Ectodermal cell (in vitro differentiated cells): ENCODE results near the gene PRDM16.

Experiments
- H3K27ac ChIP-seq: 2 replicates; pipeline ENCODE4 v1.7.0; 2013; ENCODE audit warnings: mild to moderate bottlenecking, low read depth, low read length; ENCODE audit not compliant: insufficient read depth, poor library complexity, severe bottlenecking
- H3K27me3 ChIP-seq: 2 replicates; pipeline ENCODE4 v1.7.0; 2013; ENCODE audit warnings: mild to moderate bottlenecking, low read length; ENCODE audit not compliant: insufficient read depth, control insufficient read depth, poor library complexity, severe bottlenecking
- H3K36me3 ChIP-seq: one replicate; pipeline ENCODE4 v1.7.0; 2013; ENCODE audit warnings: low read length; ENCODE audit not compliant: control insufficient read depth, insufficient read depth
- H3K4me1 ChIP-seq: one replicate; pipeline ENCODE4 v1.7.0; 2013; ENCODE audit warnings: low read length; ENCODE audit not compliant: control insufficient read depth, insufficient read depth
- H3K4me3 ChIP-seq: 2 replicates; pipeline ENCODE4 v1.7.0; 2013; ENCODE audit warnings: low read depth, low read length, control low read depth; ENCODE audit not compliant: insufficient read depth
- H3K9me3 ChIP-seq: 2 replicates; pipeline ENCODE4 v1.7.0; 2013; ENCODE audit warnings: mild to moderate bottlenecking, low read length, moderate library complexity; ENCODE audit not compliant: control insufficient read depth
- WGBS, 2 experiments: methylation state at CpG; one replicate each; pipeline ENCODE4 v1.1.7; 2013; ENCODE audit warnings: missing lambda C conversion rate in 2 of 2; 5-methylcytosine and 5-hydroxymethylcytosine counted together

The PRDM16 gene

DNA sequence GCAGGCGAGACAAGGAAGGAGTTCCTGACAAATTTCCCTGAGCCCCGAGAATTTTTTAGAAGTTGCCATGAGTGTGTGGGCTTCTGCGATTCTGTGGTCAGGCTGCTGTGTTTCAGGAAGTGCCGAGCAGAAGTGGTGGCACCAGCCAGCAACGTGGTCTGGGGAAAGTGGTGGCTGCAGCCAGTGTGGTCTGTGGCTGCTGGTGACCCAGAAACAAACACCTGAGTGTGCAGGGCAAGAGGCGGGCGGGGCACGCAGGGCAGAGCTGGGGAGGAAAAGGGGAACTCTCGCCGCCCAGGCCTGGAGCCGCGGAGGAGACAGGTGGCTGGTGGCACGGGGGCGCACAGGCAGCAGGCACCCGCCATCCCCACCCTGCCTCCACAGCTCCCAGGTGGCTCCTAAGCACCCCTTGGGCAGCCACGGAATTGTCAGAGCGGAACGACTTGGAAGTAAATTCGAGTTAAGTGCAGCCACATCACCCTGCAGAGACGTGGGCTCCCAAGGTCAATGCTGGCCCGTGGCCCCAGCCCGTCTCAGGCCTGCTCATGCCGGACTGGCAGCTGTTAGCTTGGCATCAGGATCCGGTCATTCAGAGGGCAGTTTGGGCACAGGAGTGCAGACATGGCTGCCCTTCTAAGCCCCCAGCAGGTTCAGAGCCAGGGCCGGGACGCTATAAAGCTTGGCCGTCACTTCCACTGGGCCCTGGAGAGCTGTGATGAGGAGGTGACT, 25.1 kb downstream of the PRDM16 start:
- Histone ChIP-seq H3K4me3 (no peak overlapping the region), H3K27me3 (no peaks in the 10 kb centered on the region), H3K36me3 (no peaks in the 10 kb centered on the region), H3K9me3 (no peaks in the 10 kb centered on the region), H3K27ac (no peak overlapping the region), H3K4me1 (no peaks in the 10 kb centered on the region)
- 94 to 96% methylated on average over 27 of the region's 27 CpGs for WGBS, 2 experiments

DNA sequence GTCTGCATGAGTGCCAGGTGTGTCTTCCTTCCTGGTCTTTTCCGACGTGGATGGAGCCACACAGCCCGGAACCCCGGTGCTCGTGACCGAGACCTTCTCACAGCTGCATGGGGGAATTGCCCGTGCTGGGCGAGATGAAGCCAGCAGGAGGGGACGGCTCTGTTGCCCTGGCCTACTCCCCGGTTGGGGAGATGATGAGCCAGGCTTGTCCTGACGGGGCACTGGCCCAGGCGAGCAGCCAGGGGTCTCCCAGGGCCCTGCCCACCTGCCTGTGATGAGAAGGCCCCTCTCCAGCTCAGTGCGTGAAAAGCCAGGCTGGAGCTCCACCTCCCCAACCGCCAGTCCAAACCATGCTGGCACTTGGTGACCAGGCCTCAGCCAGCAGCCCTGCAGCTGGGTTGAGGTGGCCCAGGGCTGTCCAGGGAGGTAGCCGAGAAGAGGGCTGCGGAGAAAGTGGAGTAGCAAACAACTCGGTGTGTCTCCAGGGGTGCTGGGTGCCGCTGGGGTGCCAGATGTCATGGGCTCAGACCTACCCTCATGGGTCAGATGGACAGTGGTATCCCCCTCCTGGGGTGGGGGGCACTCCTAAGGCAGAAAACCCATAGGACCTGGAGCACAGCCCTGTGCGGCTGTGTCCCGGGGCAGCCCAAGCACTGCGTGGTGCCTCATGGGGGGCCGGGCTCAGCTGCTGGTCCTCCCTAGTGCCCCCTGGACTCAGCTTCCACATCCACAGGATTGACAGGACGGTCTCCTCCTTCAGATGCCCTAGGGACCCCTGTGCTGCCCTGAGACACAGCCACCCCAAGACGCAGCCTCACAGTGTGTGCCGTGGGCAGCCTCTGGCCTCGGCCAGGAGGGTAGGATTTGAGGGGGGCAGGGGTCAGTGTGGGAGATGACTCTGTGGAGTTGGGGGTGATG, 26.1 kb downstream of the PRDM16 start:
- Histone ChIP-seq H3K27ac (no peak overlapping the region), H3K4me1 (peaks cover 2% of the 10 kb centered on the region), H3K36me3 (no peaks in the 10 kb centered on the region), H3K9me3 (no peaks in the 10 kb centered on the region), H3K27me3 (no peaks in the 10 kb centered on the region), H3K4me3 (no peak overlapping the region)
- 83 to 84% methylated on average over 26 of the region's 26 CpGs for WGBS, 2 experiments

DNA sequence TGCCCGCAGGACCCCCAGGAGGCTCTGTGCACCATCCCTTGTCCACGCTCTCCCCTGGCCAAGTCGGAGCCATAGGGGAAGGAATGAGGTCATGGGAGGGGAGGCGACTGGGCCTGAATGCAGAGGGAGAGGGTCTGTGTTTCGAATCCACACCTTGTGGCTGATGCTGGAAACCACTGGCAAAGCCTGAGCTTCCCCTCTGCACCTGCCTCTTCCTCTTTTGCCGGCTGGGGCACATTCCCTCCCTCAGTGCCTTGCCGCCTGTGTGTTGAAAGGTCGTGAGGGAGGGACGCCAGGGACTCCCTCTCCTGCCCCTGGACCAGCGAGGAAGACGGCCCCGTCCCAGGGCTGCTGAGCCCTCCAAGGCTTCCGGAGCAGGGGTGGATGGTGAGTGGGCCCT, 27.3 kb downstream of the PRDM16 start:
- Histone ChIP-seq H3K27me3 (no peaks in the 10 kb centered on the region), H3K4me1 (peaks cover 15% of the 10 kb centered on the region), H3K4me3 (no peak overlapping the region), H3K27ac (no peak overlapping the region), H3K9me3 (no peaks in the 10 kb centered on the region), H3K36me3 (no peaks in the 10 kb centered on the region)
- WGBS, 2 experiments = 89 to 91% methylated on average over 13 of the region's 13 CpGs

DNA sequence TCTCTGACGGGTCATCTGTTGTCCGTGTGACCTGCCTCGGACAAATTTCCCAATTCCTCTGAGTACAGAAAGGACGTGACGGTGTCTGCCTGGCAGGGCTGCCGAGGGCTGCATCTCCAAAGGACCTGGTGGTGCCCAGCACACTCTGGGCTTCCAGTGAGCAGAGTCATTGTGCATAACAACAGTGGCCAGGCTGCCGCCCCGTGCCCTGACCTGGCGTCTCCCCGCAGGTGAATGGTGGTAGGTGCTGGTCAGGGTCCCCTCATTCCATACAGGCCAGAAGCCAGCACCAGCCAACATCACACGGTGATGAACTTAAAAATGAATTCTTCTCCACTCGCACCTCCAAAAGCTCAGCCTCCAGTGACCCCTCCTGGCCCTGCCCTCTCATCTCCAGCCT, 28.2 kb downstream of the PRDM16 start:
- H3K27ac ChIP-seq = no peak overlapping the region
- no peaks in the 10 kb centered on the region for H3K9me3 ChIP-seq
- WGBS, 2 experiments = 87 to 91% methylated on average over 12 of the region's 12 CpGs
- no peaks in the 10 kb centered on the region for H3K27me3 ChIP-seq
- no peaks in the 10 kb centered on the region for H3K36me3 ChIP-seq
- no peak overlapping the region for H3K4me3 ChIP-seq
- peaks cover 23% of the 10 kb centered on the region for H3K4me1 ChIP-seq

DNA sequence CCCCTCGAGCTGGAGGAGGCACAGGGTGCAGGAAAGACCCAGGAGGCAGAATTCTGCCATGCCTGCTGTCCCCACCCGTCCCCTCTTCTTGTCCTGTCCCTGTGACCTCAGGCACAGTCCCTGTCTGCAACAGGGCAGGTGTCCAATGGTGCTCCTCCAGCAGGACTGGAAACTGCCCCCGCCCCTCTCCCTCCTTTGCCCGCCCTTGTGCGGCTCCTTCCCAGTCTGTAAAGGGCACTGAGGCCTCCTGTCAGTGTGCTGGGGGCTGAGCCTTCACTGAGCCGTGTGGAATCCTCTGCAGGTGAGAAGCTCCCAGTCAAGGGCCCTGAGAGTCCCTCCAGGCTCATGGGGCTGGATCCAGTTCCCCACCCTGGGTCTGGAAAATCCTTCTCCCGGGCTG, 28.9 kb downstream of the PRDM16 start:
- Histone ChIP-seq H3K4me1 (peaks cover 28% of the 10 kb centered on the region), H3K36me3 (no peaks in the 10 kb centered on the region), H3K4me3 (no peak overlapping the region), H3K27ac (no peak overlapping the region), H3K9me3 (no peaks in the 10 kb centered on the region), H3K27me3 (no peaks in the 10 kb centered on the region)
- WGBS, 2 experiments = 87 to 89% methylated on average over 7 of the region's 7 CpGs

DNA sequence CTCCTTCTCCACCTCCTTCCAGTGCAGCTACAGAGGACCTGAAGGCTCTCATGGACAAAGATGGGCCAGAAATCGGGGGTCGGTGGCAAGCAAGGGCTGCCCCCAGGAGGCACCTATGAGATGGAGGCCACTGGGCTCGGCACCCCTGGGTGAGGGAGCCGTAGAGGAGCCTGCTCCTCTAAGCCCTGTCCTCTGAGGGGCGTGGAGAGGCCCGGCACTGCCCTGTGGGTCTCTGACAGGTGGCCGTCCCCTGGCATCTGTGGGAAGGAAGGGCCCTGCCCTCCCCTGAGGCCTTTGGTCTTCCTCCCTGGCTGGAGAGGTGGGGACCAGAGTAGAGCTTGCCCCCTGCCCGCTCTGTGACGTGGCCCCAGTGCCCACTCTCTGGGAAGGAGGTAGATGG, 30.9 kb downstream of the PRDM16 start:
- H3K4me3 ChIP-seq = no peak overlapping the region
- H3K4me1 ChIP-seq = peaks cover 48% of the 10 kb centered on the region
- no peak overlapping the region for H3K27ac ChIP-seq
- H3K27me3 ChIP-seq = no peaks in the 10 kb centered on the region
- H3K9me3 ChIP-seq = no peaks in the 10 kb centered on the region
- no peaks in the 10 kb centered on the region for H3K36me3 ChIP-seq
- 94% methylated on average over 9 of the region's 9 CpGs for WGBS, 2 experiments

DNA sequence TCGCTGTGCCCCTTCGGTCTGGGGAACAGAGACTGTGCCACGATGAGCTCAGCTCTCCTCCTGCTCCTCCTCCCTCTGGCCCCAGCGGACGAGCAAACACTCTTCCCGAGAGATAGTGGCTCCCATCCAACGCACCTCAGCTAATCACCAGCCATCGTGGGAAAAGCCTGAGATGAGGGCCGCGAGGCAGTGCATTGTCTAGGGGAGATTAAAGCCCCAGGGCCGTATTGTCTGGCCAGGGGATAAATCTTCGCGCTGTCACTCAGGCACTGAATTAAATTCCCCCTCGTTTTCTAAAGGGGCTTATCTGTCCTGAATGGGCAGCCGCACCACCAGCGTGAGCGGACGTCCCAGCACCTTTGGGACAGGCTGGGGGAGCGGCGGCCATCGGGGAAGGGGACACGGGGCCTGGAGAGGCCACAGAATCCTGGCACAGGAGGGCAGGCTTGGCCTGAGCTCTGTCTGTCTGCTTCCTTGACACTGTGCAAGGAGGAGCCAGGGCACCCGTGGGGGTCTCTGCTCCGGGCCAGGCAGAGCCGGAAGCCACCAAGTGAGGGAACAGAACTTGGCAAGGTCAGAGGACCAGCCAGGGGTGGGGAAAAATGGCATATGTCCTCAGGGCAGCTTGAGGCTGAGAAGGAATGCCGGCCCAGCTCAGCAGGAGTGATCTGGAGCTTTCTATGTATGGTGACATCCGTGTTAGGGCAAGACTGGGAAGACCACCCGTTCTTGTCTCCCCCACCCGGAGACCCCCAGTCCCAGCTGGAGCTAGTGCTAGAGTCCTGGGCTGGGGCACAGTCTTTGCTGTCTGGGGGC, 32.3 kb downstream of the PRDM16 start:
- WGBS, 2 experiments = 43 to 44% methylated on average over 29 of the region's 29 CpGs
- no peak overlapping the region for H3K4me3 ChIP-seq
- H3K9me3 ChIP-seq = no peaks in the 10 kb centered on the region
- peaks cover 61% of the 10 kb centered on the region for H3K4me1 ChIP-seq
- H3K36me3 ChIP-seq = no peaks in the 10 kb centered on the region
- H3K27me3 ChIP-seq = no peaks in the 10 kb centered on the region
- peak overlapping the region; percentile 69 for H3K27ac ChIP-seq

DNA sequence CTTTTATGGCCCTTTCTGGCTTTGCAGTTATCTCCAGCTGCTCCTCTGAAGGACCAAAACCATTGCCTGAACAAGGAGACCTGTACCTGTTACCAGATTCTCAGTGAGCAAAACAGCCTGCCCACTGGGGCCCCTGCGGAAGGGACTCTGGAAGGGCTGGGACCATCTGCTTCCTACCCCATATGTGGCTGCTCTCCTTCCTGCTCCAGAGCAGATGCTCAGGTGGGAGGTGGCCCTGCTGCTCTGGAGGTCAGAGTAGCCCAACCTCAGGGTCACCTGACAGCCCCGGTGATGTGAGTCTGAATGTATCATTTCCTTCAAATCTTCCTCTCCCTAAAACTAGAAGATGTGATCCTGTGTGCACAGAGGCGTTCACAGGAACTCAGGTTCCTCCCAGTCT, 33.6 kb downstream of the PRDM16 start:
- no peak overlapping the region for H3K4me3 ChIP-seq
- no peak overlapping the region for H3K27ac ChIP-seq
- no peaks in the 10 kb centered on the region for H3K36me3 ChIP-seq
- WGBS, 2 experiments = 90 to 95% methylated on average over 3 of the region's 3 CpGs
- H3K9me3 ChIP-seq = no peaks in the 10 kb centered on the region
- no peaks in the 10 kb centered on the region for H3K27me3 ChIP-seq
- peaks cover 63% of the 10 kb centered on the region for H3K4me1 ChIP-seq

DNA sequence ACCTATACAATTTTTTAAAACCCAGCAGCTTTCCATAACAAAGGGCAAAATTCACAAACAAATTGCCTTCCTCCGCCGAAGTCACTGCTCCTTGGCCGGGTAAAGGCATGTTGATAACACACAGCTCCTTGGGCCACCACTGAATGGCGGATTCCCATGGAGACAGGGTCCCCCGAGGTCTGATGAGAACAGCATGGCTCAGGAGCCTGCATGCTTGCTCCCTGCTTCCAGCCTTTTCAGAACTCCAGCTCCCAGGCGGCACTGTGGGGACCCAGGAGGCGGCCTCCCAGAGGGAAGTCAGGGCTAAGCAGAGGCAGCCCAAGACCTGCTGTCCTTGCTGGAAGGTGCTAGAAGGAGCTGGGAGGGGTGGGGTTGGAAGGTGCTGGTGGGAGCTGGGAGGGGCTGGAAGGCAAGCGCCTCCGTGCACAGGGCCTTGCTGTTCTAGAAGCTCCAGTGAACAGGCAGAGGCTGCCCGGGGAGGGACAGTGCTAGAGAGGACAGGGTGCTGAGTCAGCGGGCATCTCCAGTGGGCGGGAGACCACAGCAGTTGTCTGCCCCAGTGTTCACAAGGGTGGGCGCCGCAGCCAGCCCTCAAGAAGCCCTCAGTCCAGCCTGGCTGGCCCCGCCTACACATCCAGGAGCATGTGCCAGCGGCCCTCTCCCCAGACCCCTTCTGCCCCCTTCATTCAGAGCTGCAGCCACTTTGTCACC, 35.1 kb downstream of the PRDM16 start:
- 65 to 68% methylated on average over 16 of the region's 16 CpGs for WGBS, 2 experiments
- Histone ChIP-seq H3K27me3 (no peaks in the 10 kb centered on the region), H3K36me3 (no peaks in the 10 kb centered on the region), H3K27ac (no peak overlapping the region), H3K4me3 (no peak overlapping the region), H3K4me1 (peaks cover 63% of the 10 kb centered on the region), H3K9me3 (peaks cover 4% of the 10 kb centered on the region)
